Bronchial epithelial cell (primary cell): Measurements from ENCODE around the gene NBPF20. TPM values are rescaled to one million over a fixed set of nuclear protein-coding genes. Genes with fewer than 3 reads are reported as not detected.
"Not testable (repeated sequence)": the region's sequence is repeated elsewhere in the genome, so short reads cannot be mapped to it uniquely, and the experiment has no call there.

Experiments used
- DNase-seq: peaks from one replicate; pipeline ENCODE4 v3.0.0-alpha.2; 2010; ENCODE audit warnings: low read depth
- FAIRE-seq: peaks from 2 replicates; lab custom pipeline; 2011; peaks lifted over from hg19 to GRCh38; lab: Jason Lieb, UNC
- H3K27me3 ChIP-seq: 2 replicates; pipeline ENCODE4 v1.5.1; 2011; ENCODE audit warnings: low read length; ENCODE audit not compliant: control insufficient read depth, insufficient read depth
- H3K36me3 ChIP-seq: 2 replicates; pipeline ENCODE4 v1.5.1; 2011; ENCODE audit warnings: low read length; ENCODE audit not compliant: control insufficient read depth, insufficient read depth
- H3K4me3 ChIP-seq: 2 replicates; pipeline ENCODE4 v1.5.1; 2011; ENCODE audit warnings: mild to moderate bottlenecking, low read depth, low read length, control low read depth
- CTCF ChIP-seq: IDR thresholded peaks from 2 replicates; pipeline ENCODE4 v1.5.1; 2011; ENCODE audit warnings: mild to moderate bottlenecking, moderate library complexity, low read length, control low read depth, inconsistent platforms; ENCODE audit not compliant: insufficient read depth, severe bottlenecking
- total RNA-seq: library from RNA; depleted of rRNA; stranded (reverse); fragments of >200 nt; gene quantifications from 2 replicates; pipeline ENCODE4 v1.2.1, GENCODE V29; 2014

The NBPF20 gene
- total RNA-seq, result 2.1 and 3.2 TPM in 2 replicates

GRCh38 chr1:145425436-145426029 lies at the start of gene NBPF20:
Gene NBPF20 (minus strand): TSS chr1:145425603. CDS start chr1:145405272, 20,331 bp downstream.
- TF ChIP-seq CTCF, result no peak
- H3K27me3 ChIP-seq, result peaks cover 6% of the 10 kb centered on the region
- H3K4me3 ChIP-seq, result peak within 1 kb of the TSS; percentile 55
- FAIRE-seq, result no peak
- peak; percentile 53 for DNase-seq
- no peaks in the 10 kb centered on the region for H3K36me3 ChIP-seq

- not testable (repeated sequence) for H3K27me3 ChIP-seq, FAIRE-seq, DNase-seq, H3K4me3 ChIP-seq, H3K36me3 ChIP-seq
Measured at GRCh38 chr1:145474837-145475368, 49.5 kb upstream of the NBPF20 start.

- H3K4me3 ChIP-seq, H3K27me3 ChIP-seq, H3K36me3 ChIP-seq, FAIRE-seq, DNase-seq: not testable (repeated sequence)
Measured at GRCh38 chr1:145472731-145473130, 47.3 kb upstream of the NBPF20 start.

- H3K4me3 ChIP-seq, FAIRE-seq, H3K27me3 ChIP-seq, H3K36me3 ChIP-seq: not testable (repeated sequence)
- DNase-seq, result peak; percentile 53
Measured at GRCh38 chr1:145471365-145471764, 46.0 kb upstream of the NBPF20 start.

- H3K4me3 ChIP-seq, result peak overlapping the region; percentile 11
- H3K36me3 ChIP-seq, H3K27me3 ChIP-seq, FAIRE-seq: not testable (repeated sequence)
- peak; percentile 96 for DNase-seq
Measured at GRCh38 chr1:145465405-145466144, 40.2 kb upstream of the NBPF20 start.

GRCh38 chr1:145464708-145465336 lies 39.4 kb upstream of the NBPF20 start:
- not testable (repeated sequence) for FAIRE-seq, DNase-seq
- peak overlapping the region; percentile 11 for H3K4me3 ChIP-seq

GRCh38 chr1:145464017-145464416 lies 38.6 kb upstream of the NBPF20 start:
- H3K27me3 ChIP-seq, FAIRE-seq, H3K36me3 ChIP-seq, H3K4me3 ChIP-seq, DNase-seq: not testable (repeated sequence)

More at GRCh38 chr1:145464708-145465336, 39.4 kb upstream of the NBPF20 start:
- H3K36me3 ChIP-seq, H3K27me3 ChIP-seq: not testable (repeated sequence)

GRCh38 chr1:145460684-145461083 lies 35.3 kb upstream of the NBPF20 start:
- not testable (repeated sequence) for FAIRE-seq, H3K4me3 ChIP-seq, H3K27me3 ChIP-seq, DNase-seq, H3K36me3 ChIP-seq

- not testable (repeated sequence) for DNase-seq, FAIRE-seq, H3K36me3 ChIP-seq, H3K27me3 ChIP-seq
- H3K4me3 ChIP-seq, result peak overlapping the region; percentile 18
Measured at GRCh38 chr1:145460048-145460447, 34.6 kb upstream of the NBPF20 start.

GRCh38 chr1:145459591-145459990 lies 34.2 kb upstream of the NBPF20 start:
- not testable (repeated sequence) for DNase-seq, H3K36me3 ChIP-seq, FAIRE-seq, H3K4me3 ChIP-seq, H3K27me3 ChIP-seq

GRCh38 chr1:145459063-145459462 lies 33.7 kb upstream of the NBPF20 start:
- DNase-seq, H3K36me3 ChIP-seq, FAIRE-seq, H3K4me3 ChIP-seq, H3K27me3 ChIP-seq: not testable (repeated sequence)

GRCh38 chr1:145454824-145455177 lies 29.4 kb upstream of the NBPF20 start:
- not testable (repeated sequence) for H3K27me3 ChIP-seq, FAIRE-seq, H3K4me3 ChIP-seq, H3K36me3 ChIP-seq, DNase-seq
